PC-9 (cell line): ENCODE results near the gene GHITM. TPM values are rescaled to one million over a fixed set of nuclear protein-coding genes. Genes with fewer than 3 reads are reported as not detected.

ENCODE experiments used
- BruUV-seq: library from RNA; stranded (reverse); fragments of 400-500 nt; replicated peaks from 2 replicates; lab custom pipeline; 2021; lab: Mats Ljungman, UMichigan
- CTCF ChIA-PET: fragments of 300-600 bp; sonication (Branson Sonifier 250); formaldehyde crosslinking; loops from one replicate; lab custom pipeline; 2022; ENCODE audit warnings: antibody characterized with exemption; lab: Charles Lee
- POLR2A ChIA-PET: fragments of 300-600 bp; sonication (Branson Sonifier 250); formaldehyde crosslinking; loops from one replicate; lab custom pipeline; 2022; ENCODE audit warnings: antibody characterized with exemption; ENCODE audit not compliant: unreplicated experiment; lab: Charles Lee
- DNase-seq, 2 experiments: peaks; one replicate each; pipeline versions ENCODE4 v3.0.0 to v3.0.0-alpha.2; 2015 to 2022; ENCODE audit warnings: mixed read lengths in 1 of 2
- H2AFZ ChIP-seq: fragments of 200-600 bp; sonication (generic); 2 replicates; pipeline ENCODE4 v1.8.1; 2017; ENCODE audit warnings: antibody characterized with exemption
- H3F3A ChIP-seq: fragments of 200-600 bp; sonication (generic); 2 replicates; pipeline ENCODE4 v1.8.1; 2017; ENCODE audit warnings: antibody characterized with exemption, mild to moderate bottlenecking, low read depth; ENCODE audit not compliant: insufficient read depth
- H3K27ac ChIP-seq: fragments of 200-600 bp; sonication (generic); 2 replicates; pipeline ENCODE4 v1.6.1; 2016; ENCODE audit warnings: mixed run types
- H3K27me3 ChIP-seq: fragments of 200-600 bp; sonication (generic); 2 replicates; pipeline ENCODE4 v1.6.1; 2016; ENCODE audit warnings: low read depth, mixed run types; ENCODE audit not compliant: insufficient read depth
- H3K36me3 ChIP-seq: fragments of 200-600 bp; sonication (generic); 2 replicates; pipeline ENCODE4 v1.6.1; 2016; ENCODE audit warnings: low read depth, mixed run types
- H3K4me1 ChIP-seq: fragments of 200-600 bp; sonication (generic); replicated peaks from 2 replicates; pipeline ENCODE4 v1.6.1; 2016; ENCODE audit warnings: mixed run types; ENCODE audit not compliant: insufficient read depth
- H3K4me2 ChIP-seq: fragments of 200-600 bp; sonication (generic); 2 replicates; pipeline ENCODE4 v1.6.1; 2017; ENCODE audit warnings: mixed run types
- H3K4me3 ChIP-seq: fragments of 200-600 bp; sonication (generic); 2 replicates; pipeline ENCODE4 v1.6.1; 2016; ENCODE audit warnings: mixed run types
- H3K79me2 ChIP-seq: fragments of 200-600 bp; sonication (generic); 2 replicates; pipeline ENCODE4 v1.6.1; 2017; ENCODE audit warnings: low read depth, mixed run types
- H3K9me2 ChIP-seq: fragments of 200-600 bp; sonication (generic); 2 replicates; pipeline ENCODE4 v1.8.1; 2017; ENCODE audit warnings: mild to moderate bottlenecking; ENCODE audit not compliant: insufficient read depth
- H3K9me3 ChIP-seq: fragments of 200-600 bp; sonication (generic); 2 replicates; pipeline ENCODE4 v1.8.1; 2016; ENCODE audit warnings: low read depth; ENCODE audit not compliant: insufficient read depth
- H4K20me1 ChIP-seq: fragments of 200-600 bp; sonication (generic); 2 replicates; pipeline ENCODE4 v1.8.1; 2017; ENCODE audit not compliant: insufficient read depth
- CTCF ChIP-seq: fragments of 200-600 bp; sonication (generic); conservative IDR thresholded peaks from 2 replicates; pipeline ENCODE4 v1.6.1; 2017; ENCODE audit warnings: mixed run types, antibody characterized with exemption, mild to moderate bottlenecking, moderate library complexity
- EZH2 ChIP-seq: fragments of 200-600 bp; sonication (generic); IDR thresholded peaks from 2 replicates; pipeline ENCODE4 v1.8.0; 2017; ENCODE audit warnings: antibody characterized with exemption, low read depth
- intact Hi-C: fragments of 100-400 bp; cut with micrococcal nuclease; formaldehyde crosslinking; loops from one replicate; pipeline ENCODE4 v1.10.0; 2022; ENCODE audit not compliant: unreplicated experiment
- total RNA-seq: library from RNA; stranded (reverse); gene quantifications from 2 replicates; pipeline ENCODE4 v1.2.3, GENCODE V29; 2021

Gene GHITM
- total RNA-seq, 1 experiment from 2014 or later, result 291 TPM

- CTCF ChIA-PET, result no interaction called here
- peaks cover 37% of the 10 kb centered on the region for H3K27me3 ChIP-seq
- no peaks in the 10 kb centered on the region for H3K4me1 ChIP-seq
- no peak overlapping the region for H3K27ac ChIP-seq
- intact Hi-C loops, result no loop called here
- H3K36me3 ChIP-seq, result no peaks in the 10 kb centered on the region
- no peaks in the 10 kb centered on the region for H3K9me2 ChIP-seq
- no peaks in the 10 kb centered on the region for H3K79me2 ChIP-seq
- DNase-seq, result no peak
- no TSS peak for BruUV-seq
- H2AFZ ChIP-seq, result no peak overlapping the region
- no peaks in the 10 kb centered on the region for H3K9me3 ChIP-seq
- H3F3A ChIP-seq, result no peaks in the 10 kb centered on the region
- H3K4me3 ChIP-seq, result no peak overlapping the region
- H4K20me1 ChIP-seq, result no peaks in the 10 kb centered on the region
- H3K4me2 ChIP-seq, result no peak overlapping the region
- POLR2A ChIA-PET, result no interaction called here
- TF ChIP-seq EZH2 (no peak), CTCF (peak; percentile 77)
These were observed 41.4 kb upstream of the GHITM start for GRCh38 chr10:84097787-84098353.

- H2AFZ ChIP-seq, result no peak overlapping the region
- H3K4me2 ChIP-seq, result no peak overlapping the region
These were observed 40.6 kb upstream of the GHITM start for GRCh38 chr10:84098667-84099066.

GRCh38 chr10:84101042-84101441 is 38.3 kb upstream of the GHITM start:
- BruUV-seq, result no TSS peak

More at GRCh38 chr10:84098667-84099066, 40.6 kb upstream of the GHITM start:
- no peaks in the 10 kb centered on the region for H4K20me1 ChIP-seq
- intact Hi-C loops, result no loop called here
- peaks cover 33% of the 10 kb centered on the region for H3K27me3 ChIP-seq
- H3F3A ChIP-seq, result no peaks in the 10 kb centered on the region
- no peak overlapping the region for H3K4me3 ChIP-seq
- ChIA-PET POLR2A (no interaction called here), CTCF (no interaction called here)
- DNase-seq, result no peak
- H3K4me1 ChIP-seq, result no peaks in the 10 kb centered on the region
- no peaks in the 10 kb centered on the region for H3K36me3 ChIP-seq
- no peaks in the 10 kb centered on the region for H3K9me2 ChIP-seq
- no peaks in the 10 kb centered on the region for H3K9me3 ChIP-seq
- no peaks in the 10 kb centered on the region for H3K79me2 ChIP-seq
- H3K27ac ChIP-seq, result no peak overlapping the region
- no TSS peak for BruUV-seq
- TF ChIP-seq EZH2 (no peak), CTCF (no peak)

More at GRCh38 chr10:84101042-84101441, 38.3 kb upstream of the GHITM start:
- Histone ChIP-seq H3K9me2 (no peaks in the 10 kb centered on the region), H3K36me3 (no peaks in the 10 kb centered on the region), H3K4me2 (no peak overlapping the region), H3K79me2 (no peaks in the 10 kb centered on the region), H3K27ac (no peak overlapping the region), H4K20me1 (no peaks in the 10 kb centered on the region), H2AFZ (no peak overlapping the region), H3K27me3 (peaks cover 33% of the 10 kb centered on the region; the same call in 1 of the 2 replicates), H3K4me1 (no peaks in the 10 kb centered on the region), H3F3A (no peaks in the 10 kb centered on the region), H3K4me3 (no peak overlapping the region), H3K9me3 (no peaks in the 10 kb centered on the region)
- POLR2A ChIA-PET, result no interaction called here
- CTCF ChIA-PET, result no interaction called here
- no peak for DNase-seq
- intact Hi-C loops, result no loop called here
- TF ChIP-seq EZH2 (no peak), CTCF (no peak)
